Mammary epithelial cell (primary cell): Measurements from ENCODE around the gene C20orf141.

ENCODE experiments used
- CTCF ChIP-seq, 2 donors: IDR thresholded peaks in 1 of 2; conservative IDR thresholded peaks in 1 of 2; 2 replicates each; pipeline ENCODE4 v1.5.1; 2011 to 2012; ENCODE audit warnings: inconsistent platforms in 2 of 2, low read length in 2 of 2, mild to moderate bottlenecking in 2 of 2, control low read depth in 1 of 2, low read depth in 1 of 2; ENCODE audit not compliant: insufficient read depth in 1 of 2; ENCODE audit errors: extremely low read depth in 1 of 2
- EZH2 ChIP-seq: IDR thresholded peaks from 2 replicates; pipeline ENCODE4 v1.6.1; 2012; ENCODE audit warnings: low read length, inconsistent platforms, borderline replicate concordance

- no peak for TF ChIP-seq CTCF (conservative IDR thresholded peaks at IDR 0.05 in 1 of 2, IDR thresholded peaks at IDR 0.05 in 1 of 2; ENCODE audit: extremely low read depth in 1 of 2, insufficient read depth in 1 of 2, low read depth in 1 of 2, low read length in 2 of 2)
- no peak for TF ChIP-seq EZH2
These were observed 7.3 kb downstream of the C20orf141 start for GRCh38 chr20:2822073-2822472.
